Mesenchymal stem cell (in vitro differentiated cells and primary cell): ENCODE data around the gene PSME1.

ENCODE experiments used
- DNase-seq: peaks from one replicate; pipeline ENCODE4 v3.0.0-alpha.2; 2013
- H2AFZ ChIP-seq: one replicate; pipeline ENCODE4 v1.6.1; 2013; ENCODE audit warnings: low read depth, mild to moderate bottlenecking, control low read depth, inconsistent platforms, low read length, moderate library complexity
- H2AK5ac ChIP-seq: 2 replicates; pipeline ENCODE4 v1.6.1; 2013; ENCODE audit warnings: low read length, moderate library complexity, mild to moderate bottlenecking, inconsistent platforms; ENCODE audit not compliant: severe bottlenecking
- H2BK120ac ChIP-seq: one replicate; pipeline ENCODE4 v1.6.1; 2013; ENCODE audit warnings: low read depth, mild to moderate bottlenecking, inconsistent platforms, low read length, moderate library complexity
- H2BK12ac ChIP-seq, 2 experiments: one replicate each; pipeline ENCODE4 v1.6.1; 2013; ENCODE audit warnings: inconsistent platforms in 2 of 2, low read length in 2 of 2, mild to moderate bottlenecking in 2 of 2, moderate library complexity in 2 of 2, control low read depth in 1 of 2
- H2BK15ac ChIP-seq: one replicate; pipeline ENCODE4 v1.6.1; 2013; ENCODE audit warnings: mild to moderate bottlenecking, low read depth, inconsistent platforms; ENCODE audit not compliant: poor library complexity, severe bottlenecking
- H2BK5ac ChIP-seq: 2 replicates; pipeline ENCODE4 v1.6.1; 2013; ENCODE audit warnings: low read depth, mild to moderate bottlenecking, low read length, control low read depth, inconsistent platforms; ENCODE audit not compliant: poor library complexity, severe bottlenecking
- H3K14ac ChIP-seq, 2 experiments: one replicate each; pipeline ENCODE4 v1.6.1; 2013; ENCODE audit warnings: inconsistent platforms in 2 of 2, low read length in 2 of 2, control low read depth in 1 of 2, mild to moderate bottlenecking in 1 of 2, moderate library complexity in 1 of 2
- H3K18ac ChIP-seq, 2 experiments: one replicate each; pipeline ENCODE4 v1.6.1; 2013; ENCODE audit warnings: inconsistent platforms in 2 of 2, low read length in 2 of 2, control low read depth in 1 of 2, low read depth in 1 of 2, mild to moderate bottlenecking in 1 of 2
- H3K23ac ChIP-seq, 2 experiments: one replicate each; pipeline ENCODE4 v1.6.1; 2013; ENCODE audit warnings: inconsistent platforms in 2 of 2, low read length in 2 of 2, mild to moderate bottlenecking in 2 of 2, moderate library complexity in 2 of 2, control low read depth in 1 of 2
- H3K27ac ChIP-seq: 2 replicates; pipeline ENCODE4 v1.5.1; 2013; ENCODE audit warnings: mild to moderate bottlenecking, moderate library complexity, low read length, control low read depth, inconsistent platforms; ENCODE audit not compliant: poor library complexity, severe bottlenecking
- H3K27me3 ChIP-seq, 2 experiments: 2 replicates each; pipeline versions ENCODE4 v1.6.1 to v1.7.0; 2013; ENCODE audit warnings: low read length in 2 of 2, mild to moderate bottlenecking in 2 of 2, moderate library complexity in 2 of 2, control low read depth in 1 of 2, inconsistent platforms in 1 of 2; ENCODE audit not compliant: control insufficient read depth in 1 of 2, insufficient read depth in 1 of 2
- H3K36me3 ChIP-seq, 2 experiments: 2 replicates each; pipeline versions ENCODE4 v1.6.1 to v1.7.0; 2013; ENCODE audit warnings: low read length in 2 of 2, control low read depth in 1 of 2, inconsistent platforms in 1 of 2, low read depth in 1 of 2, mild to moderate bottlenecking in 1 of 2; ENCODE audit not compliant: insufficient read depth in 2 of 2, control insufficient read depth in 1 of 2
- H3K4ac ChIP-seq, 2 experiments: one replicate each; pipeline ENCODE4 v1.6.1; 2013; ENCODE audit warnings: inconsistent platforms in 2 of 2, low read length in 2 of 2, mild to moderate bottlenecking in 2 of 2, moderate library complexity in 2 of 2, control low read depth in 1 of 2, low read depth in 1 of 2
- H3K4me1 ChIP-seq: 2 replicates; pipeline ENCODE4 v1.6.1; 2013; ENCODE audit warnings: low read depth, low read length, control low read depth; ENCODE audit not compliant: control insufficient read depth, insufficient read depth
- H3K4me2 ChIP-seq: 2 replicates; pipeline ENCODE4 v1.6.1; 2013; ENCODE audit warnings: low read length, mild to moderate bottlenecking, inconsistent platforms; ENCODE audit not compliant: poor library complexity, severe bottlenecking
- H3K4me3 ChIP-seq, 2 experiments: 2 replicates each; pipeline versions ENCODE4 v1.5.1 to v1.7.0; 2013; ENCODE audit warnings: low read length in 2 of 2, mild to moderate bottlenecking in 2 of 2, control low read depth in 1 of 2, low read depth in 1 of 2; ENCODE audit not compliant: insufficient read depth in 1 of 2
- H3K79me1 ChIP-seq: replicated peaks from 2 replicates; pipeline ENCODE4 v1.6.1; 2013; ENCODE audit warnings: mild to moderate bottlenecking, control low read depth, low read length, inconsistent platforms; ENCODE audit not compliant: poor library complexity, severe bottlenecking
- H3K9ac ChIP-seq: 2 replicates; pipeline ENCODE4 v1.7.0; 2013; ENCODE audit warnings: mild to moderate bottlenecking, low read length, moderate library complexity
- H3K9me3 ChIP-seq: 2 replicates; pipeline ENCODE4 v1.7.0; 2013; ENCODE audit warnings: mild to moderate bottlenecking, low read length; ENCODE audit not compliant: control insufficient read depth
- H4K8ac ChIP-seq: one replicate; pipeline ENCODE4 v1.6.1; 2013; ENCODE audit warnings: inconsistent platforms, mild to moderate bottlenecking, low read length, moderate library complexity
- H4K91ac ChIP-seq: one replicate; pipeline ENCODE4 v1.6.1; 2013; ENCODE audit warnings: mild to moderate bottlenecking, low read length, inconsistent platforms
- WGBS: methylation state at CpG from one replicate; pipeline ENCODE4 v1.1.7; 2013; ENCODE audit warnings: mixed read lengths; 5-methylcytosine and 5-hydroxymethylcytosine counted together

The PSME1 gene

DNA sequence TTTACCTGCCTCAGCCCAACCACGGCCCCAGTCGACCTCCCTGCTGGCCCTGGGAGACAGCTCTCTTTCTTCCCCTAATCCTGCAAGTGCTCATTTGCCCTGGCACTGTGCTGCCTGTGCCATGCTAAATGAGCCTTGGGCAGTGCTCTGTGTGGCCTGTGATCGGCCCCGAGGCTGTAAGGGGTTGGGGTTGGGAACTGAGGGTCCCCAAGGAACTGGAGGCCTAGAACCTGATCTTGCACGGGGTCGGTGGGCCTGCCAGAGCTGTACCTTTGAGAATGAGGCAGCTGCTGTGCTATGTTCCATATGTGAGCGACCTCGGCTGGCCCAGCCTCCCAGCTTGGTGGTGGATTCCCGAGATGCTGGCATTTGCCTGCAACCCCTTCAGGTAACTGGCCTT is 14.1 kb downstream of the PSME1 start:
- 99% methylated on average over 9 of the region's 9 CpGs for WGBS
- H2BK15ac ChIP-seq: no peak overlapping the region

DNA sequence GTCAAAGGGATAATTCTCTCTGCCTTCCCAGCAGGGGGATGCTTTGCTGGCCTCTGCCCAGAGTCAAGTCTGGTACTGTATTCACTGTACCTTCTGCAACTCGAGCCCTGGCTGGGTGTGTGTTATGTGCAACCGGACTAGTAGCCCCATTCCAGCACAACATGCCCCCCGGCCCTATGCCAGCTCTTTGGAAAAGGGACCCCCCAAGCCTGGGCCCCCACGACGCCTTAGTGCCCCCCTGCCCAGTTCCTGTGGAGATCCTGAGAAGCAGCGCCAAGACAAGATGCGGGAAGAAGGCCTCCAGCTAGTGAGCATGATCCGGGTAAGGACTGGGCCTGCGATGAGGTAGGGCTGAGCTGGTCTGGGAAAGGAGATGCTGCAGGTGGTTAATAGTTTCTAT is 14.6 kb downstream of the PSME1 start:
- no peaks in the 10 kb centered on the region for H3K27me3 ChIP-seq
- H3K27ac ChIP-seq: no peak overlapping the region
- no peak overlapping the region for H3K14ac ChIP-seq
- H4K91ac ChIP-seq: no peak overlapping the region
- no peak overlapping the region for H3K4ac ChIP-seq
- H4K8ac ChIP-seq: no peak overlapping the region
- no peak overlapping the region for H3K4me3 ChIP-seq
- no peak overlapping the region for H2BK120ac ChIP-seq
- no peak overlapping the region for H3K9ac ChIP-seq
- H3K4me1 ChIP-seq: peaks cover 11% of the 10 kb centered on the region
- DNase-seq: no peak
- H3K18ac ChIP-seq: no peak overlapping the region
- WGBS: 94% methylated on average over 9 of the region's 9 CpGs
- no peak overlapping the region for H2AK5ac ChIP-seq
- H3K79me1 ChIP-seq: peaks cover 31% of the 10 kb centered on the region
- no peak overlapping the region for H3K23ac ChIP-seq
- no peak overlapping the region for H2BK15ac ChIP-seq
- peaks cover 37 to 55% of the 10 kb centered on the region in 2 experiments for H3K36me3 ChIP-seq
- no peaks in the 10 kb centered on the region for H3K9me3 ChIP-seq
- H2AFZ ChIP-seq: no peak overlapping the region
- H3K4me2 ChIP-seq: no peak overlapping the region
- no peak overlapping the region for H2BK5ac ChIP-seq
- H2BK12ac ChIP-seq: no peak overlapping the region

More for the DNA sequence above, 14.1 kb downstream of the PSME1 start:
- Histone ChIP-seq H2BK12ac (no peak overlapping the region), H2BK5ac (no peak overlapping the region), H3K27me3 (no peaks in the 10 kb centered on the region), H3K18ac (no peak overlapping the region), H2BK120ac (no peak overlapping the region), H3K4me3 (no peak overlapping the region), H4K91ac (no peak overlapping the region), H2AFZ (no peak overlapping the region), H3K4me2 (no peak overlapping the region), H3K4ac (no peak overlapping the region), H3K79me1 (peaks cover 30% of the 10 kb centered on the region), H2AK5ac (no peak overlapping the region), H3K9me3 (no peaks in the 10 kb centered on the region), H3K36me3 (peaks cover 34 to 50% of the 10 kb centered on the region in 2 experiments), H3K27ac (no peak overlapping the region), H4K8ac (no peak overlapping the region), H3K9ac (no peak overlapping the region), H3K14ac (no peak overlapping the region), H3K4me1 (peaks cover 15% of the 10 kb centered on the region), H3K23ac (no peak overlapping the region)
- DNase-seq: no peak

DNA sequence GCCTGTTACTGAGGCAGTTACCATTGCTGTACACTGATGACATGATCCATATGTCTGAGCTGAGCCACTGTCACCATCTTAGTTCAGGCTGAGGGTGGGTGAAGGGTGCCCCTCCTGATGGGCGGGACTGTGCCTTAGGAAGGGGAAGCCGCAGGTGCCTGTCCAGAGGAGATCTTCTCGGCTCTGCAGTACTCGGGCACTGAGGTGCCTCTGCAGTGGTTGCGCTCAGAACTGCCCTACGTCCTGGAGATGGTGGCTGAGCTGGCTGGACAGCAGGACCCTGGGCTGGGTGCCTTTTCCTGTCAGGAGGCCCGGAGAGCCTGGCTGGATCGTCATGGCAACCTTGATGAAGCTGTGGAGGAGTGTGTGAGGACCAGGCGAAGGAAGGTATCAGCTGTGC is 15.0 kb downstream of the PSME1 start:
- Histone ChIP-seq H3K4ac (no peak overlapping the region), H2AFZ (no peak overlapping the region), H3K4me3 (no peak overlapping the region), H3K79me1 (peaks cover 33% of the 10 kb centered on the region), H4K8ac (no peak overlapping the region), H3K14ac (no peak overlapping the region), H2BK15ac (no peak overlapping the region), H3K23ac (no peak overlapping the region), H3K27me3 (no peaks in the 10 kb centered on the region), H2AK5ac (no peak overlapping the region), H2BK120ac (no peak overlapping the region), H4K91ac (no peak overlapping the region), H3K27ac (no peak overlapping the region), H3K9me3 (no peaks in the 10 kb centered on the region), H3K9ac (no peak overlapping the region), H3K36me3 (peaks cover 39 to 59% of the 10 kb centered on the region in 2 experiments), H3K4me1 (peaks cover 11% of the 10 kb centered on the region), H2BK12ac (no peak overlapping the region), H2BK5ac (no peak overlapping the region), H3K4me2 (no peak overlapping the region), H3K18ac (no peak overlapping the region)
- no peak for DNase-seq
- whole genome bisulfite sequencing: 94% methylated on average over 6 of the region's 9 CpGs

DNA sequence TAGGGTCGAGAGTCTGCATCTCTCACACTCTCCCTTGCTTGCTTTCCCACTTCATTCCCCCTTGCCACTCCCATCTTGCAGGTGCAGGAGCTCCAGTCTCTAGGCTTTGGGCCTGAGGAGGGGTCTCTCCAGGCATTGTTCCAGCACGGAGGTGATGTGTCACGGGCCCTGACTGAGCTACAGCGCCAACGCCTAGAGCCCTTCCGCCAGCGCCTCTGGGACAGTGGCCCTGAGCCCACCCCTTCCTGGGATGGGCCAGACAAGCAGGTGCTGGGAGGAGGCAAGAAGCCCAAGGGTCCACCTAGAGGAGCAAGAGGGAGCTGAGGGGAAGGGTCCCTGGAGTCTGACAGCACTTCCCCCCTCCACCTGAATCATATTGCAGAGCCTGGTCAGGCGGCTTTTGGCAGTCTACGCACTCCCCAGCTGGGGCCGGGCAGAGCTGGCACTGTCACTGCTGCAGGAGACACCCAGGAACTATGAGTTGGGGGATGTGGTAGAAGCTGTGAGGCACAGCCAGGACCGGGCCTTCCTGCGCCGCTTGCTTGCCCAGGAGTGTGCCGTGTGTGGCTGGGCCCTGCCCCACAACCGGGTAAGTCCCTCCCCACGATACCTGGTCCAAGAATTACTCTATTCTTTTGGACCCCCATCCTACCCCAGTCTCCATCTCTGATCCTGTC is 15.5 kb downstream of the PSME1 start:
- H4K8ac ChIP-seq: no peak overlapping the region
- no peak overlapping the region for H3K23ac ChIP-seq
- H4K91ac ChIP-seq: no peak overlapping the region
- H3K14ac ChIP-seq: no peak overlapping the region
- no peak overlapping the region for H2AK5ac ChIP-seq
- no peak overlapping the region for H3K4ac ChIP-seq
- no peak overlapping the region for H3K27ac ChIP-seq
- no peaks in the 10 kb centered on the region for H3K27me3 ChIP-seq
- no peak overlapping the region for H3K9ac ChIP-seq
- no peak overlapping the region for H3K4me2 ChIP-seq
- H2BK5ac ChIP-seq: no peak overlapping the region
- H3K79me1 ChIP-seq: peaks cover 34% of the 10 kb centered on the region
- no peak overlapping the region for H2AFZ ChIP-seq
- H3K18ac ChIP-seq: no peak overlapping the region
- H3K4me1 ChIP-seq: peaks cover 11% of the 10 kb centered on the region
- H2BK15ac ChIP-seq: no peak overlapping the region
- DNase-seq: no peak
- no peak overlapping the region for H3K4me3 ChIP-seq
- no peaks in the 10 kb centered on the region for H3K9me3 ChIP-seq
- H3K36me3 ChIP-seq: peaks cover 44 to 64% of the 10 kb centered on the region in 2 experiments
- WGBS: 98% methylated on average over 16 of the region's 16 CpGs
- H2BK12ac ChIP-seq: no peak overlapping the region
- no peak overlapping the region for H2BK120ac ChIP-seq
